GM10266 (cell line): Measurements from ENCODE around the gene TLR7.

Source experiments
- DNase-seq: peaks from one replicate; pipeline ENCODE4 v3.0.0; 2012; ENCODE audit errors: extremely low spot score
- CTCF ChIP-seq: IDR thresholded peaks from 2 replicates; pipeline ENCODE4 v1.5.1; 2012; ENCODE audit warnings: mild to moderate bottlenecking, low read depth; ENCODE audit not compliant: control insufficient read depth, insufficient read depth; ENCODE audit errors: missing control alignments

TLR7 gene

GRCh38 chrX:12922599-12922919 is 55.7 kb downstream of the TLR7 start:
- no peak for TF ChIP-seq CTCF
- no peak for DNase-seq

- TF ChIP-seq CTCF: no peak
- no peak for DNase-seq
Measured at GRCh38 chrX:12929701-12930100, 62.8 kb downstream of the TLR7 start.

- no peak for DNase-seq
- TF ChIP-seq CTCF: no peak
Measured at GRCh38 chrX:12930150-12930549, 63.3 kb downstream of the TLR7 start.

- DNase-seq: no peak
- no peak for TF ChIP-seq CTCF
Measured at GRCh38 chrX:12932244-12932643, 65.4 kb downstream of the TLR7 start.

- TF ChIP-seq CTCF: no peak
- no peak for DNase-seq
Measured at GRCh38 chrX:12934850-12935249, 68.0 kb downstream of the TLR7 start.

- TF ChIP-seq CTCF: no peak
- DNase-seq: no peak
Measured at GRCh38 chrX:12936947-12937346, 70.1 kb downstream of the TLR7 start.
